Endothelial cell of umbilical vein (primary cell): Measurements from ENCODE around the gene PCDH9. TPM values are rescaled to one million over a fixed set of nuclear protein-coding genes. Genes with fewer than 3 reads are reported as not detected.

Experiments
- BruUV-seq: library from RNA; stranded (reverse); fragments of 400-500 nt; replicated peaks from 2 replicates; lab custom pipeline; 2021; lab: Mats Ljungman, UMichigan
- CTCF ChIA-PET: fragments of 300-600, 350-600 bp; sonication (Branson Sonifier 250); formaldehyde crosslinking; loops from one replicate; lab custom pipeline; 2021; ENCODE audit warnings: antibody characterized with exemption, inconsistent platforms; lab: Charles Lee
- POLR2A ChIA-PET: fragments of 300-600, 350-600 bp; sonication (Branson Sonifier 250); formaldehyde crosslinking; loops from one replicate; lab custom pipeline; 2021; ENCODE audit warnings: antibody characterized with exemption, inconsistent platforms; lab: Charles Lee
- DNase-seq: peaks from one replicate; pipeline ENCODE4 v3.0.0-alpha.2; 2011; ENCODE audit warnings: low read depth, low spot score
- FAIRE-seq: peaks from 2 replicates; lab custom pipeline; 2011; peaks lifted over from hg19 to GRCh38; lab: Jason Lieb, UNC
- H2AFZ ChIP-seq: 2 replicates; pipeline ENCODE4 v1.6.0; 2012; ENCODE audit warnings: low read depth, low read length, control low read depth, inconsistent platforms
- H3K27ac ChIP-seq: 2 replicates; pipeline ENCODE4 v1.5.1; 2011; ENCODE audit warnings: low read depth, mild to moderate bottlenecking, control low read depth, low read length, moderate library complexity; ENCODE audit not compliant: insufficient read depth
- H3K27me3 ChIP-seq, 2 experiments: 2 replicates each; pipeline versions ENCODE4 v1.6.0 to v1.6.1; 2011; ENCODE audit warnings: low read length in 2 of 2, mixed read lengths in 1 of 2; ENCODE audit not compliant: control insufficient read depth in 2 of 2, insufficient read depth in 2 of 2
- H3K36me3 ChIP-seq, 2 experiments: 2 replicates in 1 of 2; 3 replicates in 1 of 2; pipeline ENCODE4 v1.5.1; 2011; ENCODE audit warnings: low read length in 2 of 2, mild to moderate bottlenecking in 1 of 2, moderate library complexity in 1 of 2; ENCODE audit not compliant: control insufficient read depth in 2 of 2, insufficient read depth in 2 of 2; ENCODE audit errors: extremely low read depth in 1 of 2
- H3K4me1 ChIP-seq: 3 replicates; pipeline ENCODE4 v1.5.1; 2011; ENCODE audit warnings: mild to moderate bottlenecking, low read length; ENCODE audit not compliant: control insufficient read depth, insufficient read depth; ENCODE audit errors: extremely low read depth
- H3K4me2 ChIP-seq: 2 replicates; pipeline ENCODE4 v1.6.1; 2011; ENCODE audit warnings: low read length, control low read depth, mixed read lengths; ENCODE audit not compliant: insufficient read depth
- H3K4me3 ChIP-seq, 3 experiments: fragments of 200-600 bp in 1 of 3; sonication (generic), shearing (Covaris generic) in 1 of 3; replicated peaks in 1 of 3; 2 replicates each; pipeline ENCODE4 v1.5.1; 2011 to 2016; ENCODE audit warnings: control low read depth in 3 of 3, low read length in 3 of 3, mild to moderate bottlenecking in 2 of 3, inconsistent platforms in 1 of 3, low read depth in 1 of 3, moderate library complexity in 1 of 3; ENCODE audit not compliant: insufficient read depth in 1 of 3
- H3K79me2 ChIP-seq: 2 replicates; pipeline ENCODE4 v1.6.0; 2012; ENCODE audit warnings: low read length, inconsistent platforms; ENCODE audit not compliant: control insufficient read depth, insufficient read depth
- H3K9ac ChIP-seq: replicated peaks from 2 replicates; pipeline ENCODE3; 2011; ENCODE audit warnings: low read length, control low read depth; ENCODE audit not compliant: insufficient read depth; ENCODE audit errors: extremely low read depth
- H3K9me1 ChIP-seq: replicated peaks from 3 replicates; pipeline ENCODE4 v1.6.0; 2011; ENCODE audit warnings: mild to moderate bottlenecking, low read length; ENCODE audit not compliant: control insufficient read depth, insufficient read depth; ENCODE audit errors: extremely low read depth
- H3K9me3 ChIP-seq: replicated peaks from 2 replicates; pipeline ENCODE4 v1.5.1; 2012; ENCODE audit warnings: low read length, inconsistent platforms; ENCODE audit not compliant: control insufficient read depth, insufficient read depth
- H4K20me1 ChIP-seq: replicated peaks from 2 replicates; pipeline ENCODE3; 2011; ENCODE audit warnings: mild to moderate bottlenecking, low read length; ENCODE audit not compliant: control insufficient read depth, insufficient read depth; ENCODE audit errors: extremely low read depth
- EZH2 ChIP-seq: IDR thresholded peaks from 2 replicates; pipeline ENCODE4 v1.6.1; 2012; ENCODE audit warnings: borderline replicate concordance, low read depth, mild to moderate bottlenecking, moderate library complexity, low read length, inconsistent platforms; ENCODE audit not compliant: severe bottlenecking
- FOS ChIP-seq: IDR thresholded peaks from 2 replicates; pipeline ENCODE4 v1.6.1; 2011; ENCODE audit warnings: mild to moderate bottlenecking, low read length, moderate library complexity, borderline replicate concordance; ENCODE audit not compliant: insufficient read depth
- GATA2 ChIP-seq: IDR thresholded peaks from 2 replicates; pipeline ENCODE4 v1.7.0; 2011; ENCODE audit warnings: low read depth, mild to moderate bottlenecking, moderate library complexity, mixed read lengths, low read length; ENCODE audit not compliant: insufficient read length, insufficient read depth
- JUN ChIP-seq: IDR thresholded peaks from 2 replicates; pipeline ENCODE4 v1.6.1; 2011; ENCODE audit warnings: borderline replicate concordance, low read depth; ENCODE audit not compliant: insufficient read length, insufficient read depth
- MYC ChIP-seq: IDR thresholded peaks from one replicate; pipeline ENCODE4 v1.6.1; 2011; ENCODE audit warnings: mild to moderate bottlenecking, low read depth, low read length
- POLR2A ChIP-seq: IDR thresholded peaks from 2 replicates; pipeline ENCODE4 v1.6.1; 2012; ENCODE audit warnings: low read depth, mild to moderate bottlenecking, control low read depth, low read length
- POLR2AphosphoS5 ChIP-seq: IDR thresholded peaks from 2 replicates; pipeline ENCODE4 v1.6.1; 2012; ENCODE audit warnings: low read depth, mild to moderate bottlenecking, control low read depth, low read length, moderate library complexity; ENCODE audit not compliant: insufficient read depth
- dilution Hi-C: fragments of 300-500 bp; cut with MboI; formaldehyde crosslinking; loops from one replicate; pipeline ENCODE4 v1.15.0; 2019; ENCODE audit warnings: low sequenced_read_pairs; ENCODE audit not compliant: extremely low pct_ligation_motif_present
- intact Hi-C: fragments of 100-400 bp; cut with micrococcal nuclease; formaldehyde crosslinking; loops from one replicate; pipeline ENCODE4 v1.10.0; 2022
- polyA plus RNA-seq, 4 experiments: library from polyadenylated mRNA; depleted of rRNA in 3 of 4; stranded (reverse) in 3 of 4; unstranded in 1 of 4; fragments of >200 nt; gene quantifications; 2 replicates each; pipeline versions ENCODE4 v1.2.1 to v1.2.3, GENCODE V29; 2011 to 2012; ENCODE audit warnings: missing spikeins in 1 of 4
- total RNA-seq: library from RNA; stranded (reverse); gene quantifications from 2 replicates; pipeline ENCODE4 v1.2.3, GENCODE V29; 2021
- TF ChIP-seq, protein P1 (sequence below), 2 donors: IDR thresholded peaks; 1 replicate in 1 of 2; 2 replicates in 1 of 2; pipeline ENCODE4 v1.5.1; 2011; ENCODE audit warnings: low read length in 2 of 2, mild to moderate bottlenecking in 2 of 2, moderate library complexity in 2 of 2, control low read depth in 1 of 2, inconsistent platforms in 1 of 2, low read depth in 1 of 2; ENCODE audit not compliant: insufficient read depth in 1 of 2; ENCODE audit errors: extremely low read depth in 1 of 2
- TF ChIP-seq, protein P2 (sequence below): IDR thresholded peaks from 2 replicates; pipeline ENCODE4 v1.6.1; 2011; ENCODE audit not compliant: insufficient read depth, insufficient read length

PCDH9 gene
- total and polyA plus RNA-seq, 2 donors (not counting 3 experiments of a cell fraction or from before 2014, with no cell fraction given): 1.1 to 5.2 TPM

DNA sequence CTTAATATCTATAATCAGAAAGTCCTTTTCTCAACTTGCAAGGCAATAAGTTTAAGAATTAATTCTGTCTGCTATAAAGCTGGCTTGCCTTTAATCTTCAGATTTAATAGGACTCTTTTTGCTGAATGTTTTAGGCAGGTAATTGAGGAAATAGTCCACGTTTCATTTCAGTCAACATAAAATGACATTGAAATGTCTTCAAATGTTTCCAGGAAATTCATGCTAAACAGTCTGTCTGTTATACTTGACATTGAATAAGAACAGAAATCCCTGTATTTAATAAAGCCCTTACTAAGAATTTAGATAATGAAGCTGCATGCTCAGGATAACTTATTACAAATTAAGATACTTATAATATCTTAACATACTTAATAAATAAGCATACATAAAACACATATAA, 84.2 kb downstream of the PCDH9 start:
- DNase-seq: no peak
- no peak overlapping the region for H2AFZ ChIP-seq
- H3K4me3 ChIP-seq: no peak overlapping the region
- peak overlapping the region; percentile 94 for H3K9ac ChIP-seq
- no peak for TF ChIP-seq POLR2AphosphoS5
- TF ChIP-seq, protein P1, sequence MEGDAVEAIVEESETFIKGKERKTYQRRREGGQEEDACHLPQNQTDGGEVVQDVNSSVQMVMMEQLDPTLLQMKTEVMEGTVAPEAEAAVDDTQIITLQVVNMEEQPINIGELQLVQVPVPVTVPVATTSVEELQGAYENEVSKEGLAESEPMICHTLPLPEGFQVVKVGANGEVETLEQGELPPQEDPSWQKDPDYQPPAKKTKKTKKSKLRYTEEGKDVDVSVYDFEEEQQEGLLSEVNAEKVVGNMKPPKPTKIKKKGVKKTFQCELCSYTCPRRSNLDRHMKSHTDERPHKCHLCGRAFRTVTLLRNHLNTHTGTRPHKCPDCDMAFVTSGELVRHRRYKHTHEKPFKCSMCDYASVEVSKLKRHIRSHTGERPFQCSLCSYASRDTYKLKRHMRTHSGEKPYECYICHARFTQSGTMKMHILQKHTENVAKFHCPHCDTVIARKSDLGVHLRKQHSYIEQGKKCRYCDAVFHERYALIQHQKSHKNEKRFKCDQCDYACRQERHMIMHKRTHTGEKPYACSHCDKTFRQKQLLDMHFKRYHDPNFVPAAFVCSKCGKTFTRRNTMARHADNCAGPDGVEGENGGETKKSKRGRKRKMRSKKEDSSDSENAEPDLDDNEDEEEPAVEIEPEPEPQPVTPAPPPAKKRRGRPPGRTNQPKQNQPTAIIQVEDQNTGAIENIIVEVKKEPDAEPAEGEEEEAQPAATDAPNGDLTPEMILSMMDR (IDR thresholded peaks at IDR 0.05; ENCODE audit: extremely low read depth in 1 of 2, insufficient read depth in 1 of 2, low read depth in 1 of 2, low read length in 2 of 2): no peak
- no peak for TF ChIP-seq GATA2
- no peak for TF ChIP-seq MYC
- no peak for TF ChIP-seq FOS
- TF ChIP-seq, protein P2, sequence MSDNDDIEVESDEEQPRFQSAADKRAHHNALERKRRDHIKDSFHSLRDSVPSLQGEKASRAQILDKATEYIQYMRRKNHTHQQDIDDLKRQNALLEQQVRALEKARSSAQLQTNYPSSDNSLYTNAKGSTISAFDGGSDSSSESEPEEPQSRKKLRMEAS: no peak
- no peak for TF ChIP-seq JUN
- TF ChIP-seq POLR2A: no peak
- no peak for TF ChIP-seq EZH2
- FAIRE-seq: no peak
- H3K4me2 ChIP-seq: peak overlapping the region; percentile 2
- no TSS peak for BruUV-seq
- intact Hi-C loops (loop anchor here (2.0 to 5.0 kb wide), 2 partner anchors 509 to 1233 kb away; no protein-coding TSS in a partner anchor), dilution Hi-C loops (no loop called here)
- CTCF ChIA-PET: no interaction called here
- H3K9me3 ChIP-seq: no peaks in the 10 kb centered on the region
- no peaks in the 10 kb centered on the region for H3K27me3 ChIP-seq
- no peaks in the 10 kb centered on the region for H3K9me1 ChIP-seq
- H3K36me3 ChIP-seq: no peaks in the 10 kb centered on the region
- no peaks in the 10 kb centered on the region for H3K79me2 ChIP-seq
- POLR2A ChIA-PET: no interaction called here
- peaks cover 40% of the 10 kb centered on the region for H3K4me1 ChIP-seq
- H3K27ac ChIP-seq: peak overlapping the region; percentile 96
- no peaks in the 10 kb centered on the region for H4K20me1 ChIP-seq
